H1 (cell line): ENCODE data around the gene CERS1. TPM values are rescaled to one million over a fixed set of nuclear protein-coding genes. Genes with fewer than 3 reads are reported as not detected.

ENCODE experiments used
- CTCF ChIA-PET: fragments of 300-600 bp; sonication (Branson Sonifier 250); formaldehyde crosslinking; loops from one replicate; lab custom pipeline; 2021; ENCODE audit not compliant: partially characterized antibody; lab: Charles Lee
- POLR2A ChIA-PET: fragments of 300-600 bp; sonication (Branson Sonifier 250); formaldehyde crosslinking; loops from one replicate; lab custom pipeline; 2021; ENCODE audit warnings: inconsistent platforms; ENCODE audit not compliant: partially characterized antibody; lab: Charles Lee
- DNase-seq, 2 experiments: peaks; one replicate each; pipeline versions ENCODE4 v3.0.0 to v3.0.0-alpha.2; 2010 to 2022; ENCODE audit warnings: low spot score in 2 of 2, low read depth in 1 of 2, mixed read lengths in 1 of 2
- FAIRE-seq: peaks from 2 replicates; lab custom pipeline; 2011; peaks lifted over from hg19 to GRCh38; lab: Jason Lieb, UNC
- H2AFZ ChIP-seq: 2 replicates; pipeline ENCODE4 v1.8.1; 2012; ENCODE audit warnings: low read length, inconsistent platforms
- H2AK5ac ChIP-seq: 2 replicates; pipeline ENCODE4 v1.6.1; 2013; ENCODE audit warnings: low read depth, low read length
- H2BK120ac ChIP-seq: replicated peaks from 2 replicates; pipeline ENCODE3; 2013; ENCODE audit warnings: low read depth, low read length, inconsistent platforms
- H2BK12ac ChIP-seq: 2 replicates; pipeline ENCODE4 v1.6.1; 2013; ENCODE audit warnings: low read depth, low read length
- H2BK15ac ChIP-seq: 2 replicates; pipeline ENCODE4 v1.6.1; 2013; ENCODE audit warnings: low read length
- H2BK20ac ChIP-seq: 2 replicates; pipeline ENCODE4 v1.6.1; 2013; ENCODE audit warnings: low read length
- H2BK5ac ChIP-seq: 2 replicates; pipeline ENCODE4 v1.6.1; 2013; ENCODE audit warnings: low read depth, low read length
- H3K14ac ChIP-seq: 2 replicates; pipeline ENCODE4 v1.6.1; 2013; ENCODE audit warnings: inconsistent platforms; ENCODE audit not compliant: insufficient read length
- H3K18ac ChIP-seq: 2 replicates; pipeline ENCODE4 v1.6.1; 2013; ENCODE audit warnings: low read length; ENCODE audit errors: extremely low read depth
- H3K23ac ChIP-seq: 2 replicates; pipeline ENCODE4 v1.6.1; 2013; ENCODE audit warnings: inconsistent platforms; ENCODE audit not compliant: insufficient read length
- H3K23me2 ChIP-seq: 2 replicates; pipeline ENCODE4 v1.6.1; 2013; ENCODE audit warnings: low read depth, low read length
- H3K27ac ChIP-seq: 2 replicates; pipeline ENCODE4 v1.6.1; 2011; ENCODE audit warnings: low read depth, low read length, inconsistent platforms
- H3K27me3 ChIP-seq, 4 experiments: replicated peaks in 1 of 4; 1 replicate in 1 of 4; 2 replicates in 3 of 4; pipeline versions ENCODE4 v1.6.1 to v1.8.1; 2011 to 2013; ENCODE audit warnings: low read length in 3 of 4, mild to moderate bottlenecking in 3 of 4, inconsistent platforms in 2 of 4, mixed read lengths in 2 of 4, moderate library complexity in 1 of 4; ENCODE audit not compliant: control insufficient read depth in 3 of 4, insufficient read depth in 3 of 4; ENCODE audit errors: extremely low read depth in 1 of 4
- H3K36me3 ChIP-seq, 4 experiments: 2 replicates each; pipeline versions ENCODE4 v1.6.1 to v1.8.1; 2011 to 2013; ENCODE audit warnings: mild to moderate bottlenecking in 4 of 4, low read length in 3 of 4, moderate library complexity in 2 of 4, control low read depth in 1 of 4, inconsistent platforms in 1 of 4; ENCODE audit not compliant: insufficient read depth in 4 of 4, control insufficient read depth in 2 of 4
- H3K4ac ChIP-seq: replicated peaks from 2 replicates; pipeline ENCODE3; 2013; ENCODE audit warnings: low read length, low read depth, mixed read lengths, inconsistent platforms; ENCODE audit not compliant: insufficient read length
- H3K4me1 ChIP-seq, 4 experiments: replicated peaks in 1 of 4; 1 replicate in 1 of 4; 2 replicates in 3 of 4; pipeline versions ENCODE4 v1.6.1 to v1.8.1; 2011 to 2013; ENCODE audit warnings: low read length in 3 of 4, inconsistent platforms in 2 of 4, mixed read lengths in 1 of 4; ENCODE audit not compliant: insufficient read depth in 4 of 4, control insufficient read depth in 3 of 4
- H3K4me2 ChIP-seq, 2 experiments: 2 replicates each; pipeline versions ENCODE4 v1.6.1 to v1.8.1; 2011 to 2013; ENCODE audit warnings: low read depth in 2 of 2, low read length in 2 of 2, control low read depth in 1 of 2, inconsistent platforms in 1 of 2, mild to moderate bottlenecking in 1 of 2; ENCODE audit not compliant: insufficient read depth in 1 of 2
- H3K4me3 ChIP-seq, 4 experiments: fragments of 200-600, 300-600 bp in 1 of 4; sonication (generic), shearing (Covaris generic), sonication (Bioruptor Twin) in 1 of 4; 2 replicates each; pipeline versions ENCODE4 v1.5.1 to v1.8.1; 2011 to 2016; ENCODE audit warnings: low read length in 4 of 4, low read depth in 3 of 4, control low read depth in 2 of 4, inconsistent platforms in 2 of 4, mild to moderate bottlenecking in 2 of 4, mixed read lengths in 1 of 4, moderate library complexity in 1 of 4; ENCODE audit not compliant: insufficient read depth in 2 of 4; ENCODE audit errors: extremely low read depth in 1 of 4
- H3K56ac ChIP-seq: replicated peaks from 2 replicates; pipeline ENCODE3; 2013; ENCODE audit warnings: low read depth, mild to moderate bottlenecking, mixed read lengths, low read length, inconsistent platforms; ENCODE audit not compliant: insufficient read length
- H3K79me1 ChIP-seq: 2 replicates; pipeline ENCODE4 v1.6.1; 2013; ENCODE audit warnings: low read depth, low read length, control low read depth
- H3K79me2 ChIP-seq, 2 experiments: 2 replicates each; pipeline versions ENCODE4 v1.6.1 to v1.8.1; 2012 to 2013; ENCODE audit warnings: low read length in 2 of 2, mild to moderate bottlenecking in 2 of 2, inconsistent platforms in 1 of 2; ENCODE audit not compliant: insufficient read depth in 2 of 2, control insufficient read depth in 1 of 2
- H3K9ac ChIP-seq, 4 experiments: replicated peaks in 1 of 4; 1 replicate in 1 of 4; 2 replicates in 3 of 4; pipeline versions ENCODE4 v1.6.1 to v1.8.1; 2011 to 2013; ENCODE audit warnings: low read depth in 3 of 4, low read length in 3 of 4, control low read depth in 2 of 4, mild to moderate bottlenecking in 2 of 4, moderate library complexity in 2 of 4, inconsistent platforms in 1 of 4; ENCODE audit errors: extremely low read depth in 1 of 4
- H3K9me3 ChIP-seq, 2 experiments: 2 replicates each; pipeline versions ENCODE4 v1.6.1 to v1.8.1; 2012 to 2013; ENCODE audit warnings: mild to moderate bottlenecking in 2 of 2, moderate library complexity in 2 of 2, control low read depth in 1 of 2, inconsistent platforms in 1 of 2, low read depth in 1 of 2, low read length in 1 of 2, mixed read lengths in 1 of 2; ENCODE audit not compliant: insufficient read depth in 2 of 2
- H4K20me1 ChIP-seq, 2 experiments: replicated peaks in 1 of 2; 2 replicates each; pipeline versions ENCODE3 to v1.8.1; 2011 to 2013; ENCODE audit warnings: inconsistent platforms in 2 of 2, low read length in 2 of 2, mild to moderate bottlenecking in 1 of 2; ENCODE audit not compliant: insufficient read depth in 2 of 2, control insufficient read depth in 1 of 2
- H4K5ac ChIP-seq: 2 replicates; pipeline ENCODE4 v1.6.1; 2013; ENCODE audit warnings: low read length, low read depth, mixed read lengths, inconsistent platforms; ENCODE audit not compliant: insufficient read length
- H4K8ac ChIP-seq: 2 replicates; pipeline ENCODE4 v1.8.0; 2013; ENCODE audit warnings: mild to moderate bottlenecking, moderate library complexity, low read length, inconsistent platforms; ENCODE audit not compliant: insufficient read depth; ENCODE audit errors: extremely low read depth
- H4K91ac ChIP-seq: replicated peaks from 2 replicates; pipeline ENCODE3; 2013; ENCODE audit warnings: low read length, mixed read lengths, inconsistent platforms; ENCODE audit not compliant: insufficient read length
- CEBPB ChIP-seq: IDR thresholded peaks from 2 replicates; pipeline ENCODE4 v1.6.1; 2012; ENCODE audit warnings: low read depth, low read length
- EP300 ChIP-seq, 2 experiments: IDR thresholded peaks; 1 replicate in 1 of 2; 2 replicates in 1 of 2; pipeline ENCODE4 v1.6.1; 2011 to 2012; ENCODE audit warnings: low read depth in 2 of 2, low read length in 2 of 2, mild to moderate bottlenecking in 2 of 2, borderline replicate concordance in 1 of 2, inconsistent platforms in 1 of 2, moderate library complexity in 1 of 2
- MAX ChIP-seq: IDR thresholded peaks from 2 replicates; pipeline ENCODE4 v1.6.1; 2012; ENCODE audit warnings: inconsistent platforms
- TBP ChIP-seq: IDR thresholded peaks from 2 replicates; pipeline ENCODE4 v1.6.1; 2011; ENCODE audit warnings: low read depth, low read length, improper control_type of control experiment
- WGBS, 2 experiments: shearing (Covaris generic) in 1 of 2; methylation state at CpG; one replicate each; pipeline versions ENCODE4 v1.1.6 to v1.1.7; 2013 to 2015; ENCODE audit warnings: low lambda C conversion rate in 2 of 2, mixed read lengths in 2 of 2, inconsistent platforms in 1 of 2, low coverage in 1 of 2, missing lambda C conversion rate in 1 of 2; ENCODE audit not compliant: insufficient replicate concordance in 2 of 2, insufficient coverage in 1 of 2, insufficient read length in 1 of 2; ENCODE audit errors: extremely low coverage in 1 of 2, missing lambda C conversion rate in 1 of 2; 5-methylcytosine and 5-hydroxymethylcytosine counted together
- polyA plus RNA-seq, 7 experiments: library from polyadenylated mRNA; depleted of rRNA in 3 of 7; stranded (reverse) in 5 of 7; unstranded in 2 of 7; fragments of >200 nt in 5 of 7; fragments of 200-250 nt in 2 of 7; gene quantifications; 1 replicate in 5 of 7; 2 replicates in 1 of 7; 4 replicates in 1 of 7; pipeline versions ENCODE4 v1.2.1 to v1.2.3, GENCODE V29; 2011 to 2013; ENCODE audit warnings: missing spikeins in 2 of 7, mixed read lengths in 2 of 7
- total RNA-seq: library from RNA; stranded (reverse); fragmentation: NEBNext Ultra II Directional; extraction: Animal tissue kit (Norgen Biotek cat#: 25700); gene quantifications from 2 replicates; pipeline ENCODE4 v1.2.1, GENCODE V29; 2021

Gene CERS1
- total and polyA plus RNA-seq, 2 of the 8 experiments (the other 6 are each of a cell fraction or from before 2014, with no cell fraction given) = 18.6 to 51.0 TPM

GRCh38 chr19:18868380-18869022 lies 27.5 kb downstream of the CERS1 start:
- no peak overlapping the region for H3K4me3 ChIP-seq
- WGBS, 2 experiments = 95% methylated on average over 52 of the region's 77 CpGs; no CpG with 5 or more reads in 1 of the 2 experiments

More at GRCh38 chr19:18868380-18869022, 27.5 kb downstream of the CERS1 start:
- Histone ChIP-seq H2AK5ac (no peak overlapping the region), H4K5ac (no peak overlapping the region), H3K56ac (no peak overlapping the region), H3K9ac (no peak overlapping the region), H2AFZ (no peak overlapping the region), H4K91ac (no peak overlapping the region), H3K36me3 (peaks cover 12 to 24% (median 19%) of the 10 kb centered on the region in 4 experiments; a peak in 7 of 8 replicates), H3K4me1 (peaks cover 0 to 13% (median 4%) of the 10 kb centered on the region in 4 experiments; a peak in 4 of 7 replicates), H2BK20ac (no peak overlapping the region), H4K8ac (no peak overlapping the region), H3K23ac (no peak overlapping the region), H3K18ac (no peak overlapping the region), H2BK12ac (no peak overlapping the region), H4K20me1 (peaks cover 5 to 16% of the 10 kb centered on the region in 2 experiments), H2BK15ac (no peak overlapping the region), H3K23me2 (peaks cover 4% of the 10 kb centered on the region; the same call in 1 of the 2 replicates), H3K4me2 (peak overlapping the region in 1 of 2 experiments; percentile 57; a peak in 2 of 4 replicates), H3K9me3 (no peaks in the 10 kb centered on the region), H3K14ac (no peak overlapping the region), H3K27ac (no peak overlapping the region), H3K79me1 (no peaks in the 10 kb centered on the region; the same call in 1 of the 2 replicates), H3K27me3 (peaks cover 0 to 2% (median 0%) of the 10 kb centered on the region in 4 experiments; a peak in 1 of 7 replicates), H2BK5ac (0 out of 2 replicates have a peak overlapping the region, but pooled peaks have one; percentile 44), H3K4ac (no peak overlapping the region), H3K79me2 (no peaks in the 10 kb centered on the region), H2BK120ac (no peak overlapping the region)
- FAIRE-seq (no peak), DNase-seq (no peak)
- TF ChIP-seq TBP = no peak
- TF ChIP-seq MAX = peak; percentile 41; the same call in 1 of the 2 replicates
- TF ChIP-seq CEBPB = no peak
- TF ChIP-seq EP300 (IDR thresholded peaks at IDR 0.05; ENCODE audit: borderline replicate concordance in 1 of 2, low read depth in 2 of 2, low read length in 2 of 2) = no peak
- ChIA-PET CTCF (interaction anchor here (0.6 to 3.8 kb wide), 3 partner anchors 9 to 27 kb away, joined by 3 to 16 read pairs (median 4); partner anchors contain the start of gene CERS1), POLR2A (interaction anchor here (0.6 to 1.4 kb wide), 8 partner anchors 9 to 226 kb away, joined by 3 to 4 read pairs (median 3); partner anchors contain the start of gene CERS1)
